Measurements from ENCODE around the gene PICK1. TPM values are rescaled to one million over a fixed set of nuclear protein-coding genes. Genes with fewer than 3 reads are reported as not detected.

Gene PICK1
- total RNA-seq, 4 donors from 2014 or later, result 36.7 to 72.0 (median 61.5) TPM

- H3K4me1 ChIP-seq, result peaks cover 13% of the 10 kb centered on the region
- WGBS, result 71% methylated on average over 3 of the region's 5 CpGs
- DNase-seq (ENCODE audit: low spot score in 2 of 2), result no peak
- H3K9me3 ChIP-seq, result no peaks in the 10 kb centered on the region
- H3K4me3 ChIP-seq, result no peak overlapping the region
- TF ChIP-seq EP300 (IDR thresholded peaks at IDR 0.05) (no peak), POLR2AphosphoS5 (IDR thresholded peaks at IDR 0.05) (no peak), POLR2A (IDR thresholded peaks at IDR 0.05) (no peak), CTCF (IDR thresholded peaks at IDR 0.05) (no peak)
- no peaks in the 10 kb centered on the region for H3K36me3 ChIP-seq
- H3K27ac ChIP-seq, result no peak overlapping the region
- H3K27me3 ChIP-seq, result no peaks in the 10 kb centered on the region
Measured at GRCh38 chr22:38041760-38042487, 15.3 kb upstream of the PICK1 start.

- 87% methylated on average over 1 of the region's 1 CpG for WGBS
Measured at GRCh38 chr22:38042488-38042790, 14.8 kb upstream of the PICK1 start.

GRCh38 chr22:38043151-38044039 lies 13.8 kb upstream of the PICK1 start:
- TF ChIP-seq POLR2AphosphoS5 (IDR thresholded peaks at IDR 0.05), result no peak
- Histone ChIP-seq H3K4me3 (no peak overlapping the region), H3K27me3 (no peaks in the 10 kb centered on the region), H3K36me3 (no peaks in the 10 kb centered on the region), H3K9me3 (no peaks in the 10 kb centered on the region), H3K27ac (no peak overlapping the region), H3K4me1 (peaks cover 13% of the 10 kb centered on the region)
- WGBS, result 87% methylated on average over 16 of the region's 16 CpGs
- DNase-seq (ENCODE audit: low spot score in 2 of 2), result no peak

More at GRCh38 chr22:38042488-38042790, 14.8 kb upstream of the PICK1 start:
- Histone ChIP-seq H3K4me3 (no peak overlapping the region), H3K4me1 (peaks cover 13% of the 10 kb centered on the region), H3K36me3 (no peaks in the 10 kb centered on the region), H3K27me3 (no peaks in the 10 kb centered on the region), H3K9me3 (no peaks in the 10 kb centered on the region), H3K27ac (no peak overlapping the region)
- TF ChIP-seq CTCF (IDR thresholded peaks at IDR 0.05) (no peak), POLR2AphosphoS5 (IDR thresholded peaks at IDR 0.05) (no peak), EP300 (IDR thresholded peaks at IDR 0.05) (no peak), POLR2A (IDR thresholded peaks at IDR 0.05) (no peak)
- DNase-seq (ENCODE audit: low spot score in 2 of 2), result no peak

GRCh38 chr22:38046070-38046748 lies 11.0 kb upstream of the PICK1 start:
- TF ChIP-seq POLR2AphosphoS5 (IDR thresholded peaks at IDR 0.05) (no peak), EP300 (IDR thresholded peaks at IDR 0.05) (no peak), CTCF (IDR thresholded peaks at IDR 0.05) (no peak)
- WGBS, result 74% methylated on average over 13 of the region's 14 CpGs
- Histone ChIP-seq H3K4me3 (no peak overlapping the region), H3K27me3 (no peaks in the 10 kb centered on the region), H3K36me3 (no peaks in the 10 kb centered on the region), H3K27ac (no peak overlapping the region), H3K9me3 (no peaks in the 10 kb centered on the region), H3K4me1 (no peaks in the 10 kb centered on the region)
- DNase-seq (ENCODE audit: low spot score in 2 of 2), result no peak

GRCh38 chr22:38049812-38050619 lies 7.2 kb upstream of the PICK1 start:
- 83% methylated on average over 13 of the region's 20 CpGs for WGBS
- no peak overlapping the region for H3K27ac ChIP-seq
- H3K9me3 ChIP-seq, result no peaks in the 10 kb centered on the region
- no peaks in the 10 kb centered on the region for H3K27me3 ChIP-seq
- DNase-seq (ENCODE audit: low spot score in 2 of 2), result no peak
- TF ChIP-seq POLR2A (IDR thresholded peaks at IDR 0.05) (no peak), POLR2AphosphoS5 (IDR thresholded peaks at IDR 0.05) (no peak), CTCF (IDR thresholded peaks at IDR 0.05) (no peak), EP300 (IDR thresholded peaks at IDR 0.05) (no peak)
- no peaks in the 10 kb centered on the region for H3K36me3 ChIP-seq
- H3K4me3 ChIP-seq, result no peak overlapping the region
- H3K4me1 ChIP-seq, result peaks cover 7% of the 10 kb centered on the region
